HG03066 (cell line): ENCODE results near the gene PDE4D.
"Not testable (repeated sequence)": the region's sequence is repeated elsewhere in the genome, so short reads cannot be mapped to it uniquely, and the experiment has no call there.

Source experiments
- ATAC-seq: cut with Tn5 transposase; IDR thresholded peaks from one replicate; pipeline ENCODE4 v1.9.1; 2021; ENCODE audit warnings: low read depth; ENCODE audit not compliant: unreplicated experiment

Gene PDE4D

GRCh38 chr5:59770953-59771352 lies 122.6 kb downstream of the PDE4D start:
- no peak for ATAC-seq

DNA sequence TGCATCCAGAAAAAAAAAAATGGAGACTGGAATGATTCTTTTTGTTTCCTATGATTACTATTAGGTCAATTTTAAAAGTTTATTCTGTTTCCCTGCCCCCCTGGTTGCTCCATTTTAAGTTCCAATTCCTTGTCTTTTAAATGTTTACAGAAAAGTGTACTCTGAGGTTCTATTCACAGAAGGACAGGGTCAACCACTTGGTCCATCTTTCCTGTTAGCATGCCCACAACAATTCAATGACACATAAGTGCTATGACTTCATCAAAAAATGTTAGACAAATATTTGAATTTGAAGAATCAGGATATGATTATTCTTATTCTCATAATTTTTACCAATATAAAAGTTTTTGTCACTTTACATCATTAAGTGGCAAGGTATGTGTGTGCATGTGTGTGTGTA lies 123.7 kb downstream of the PDE4D start:
- ATAC-seq: no peak

GRCh38 chr5:59769041-59769360 lies 124.5 kb downstream of the PDE4D start:
- no peak for ATAC-seq

GRCh38 chr5:59768152-59769040 lies 125.1 kb downstream of the PDE4D start:
- peak; percentile 60 for ATAC-seq

DNA sequence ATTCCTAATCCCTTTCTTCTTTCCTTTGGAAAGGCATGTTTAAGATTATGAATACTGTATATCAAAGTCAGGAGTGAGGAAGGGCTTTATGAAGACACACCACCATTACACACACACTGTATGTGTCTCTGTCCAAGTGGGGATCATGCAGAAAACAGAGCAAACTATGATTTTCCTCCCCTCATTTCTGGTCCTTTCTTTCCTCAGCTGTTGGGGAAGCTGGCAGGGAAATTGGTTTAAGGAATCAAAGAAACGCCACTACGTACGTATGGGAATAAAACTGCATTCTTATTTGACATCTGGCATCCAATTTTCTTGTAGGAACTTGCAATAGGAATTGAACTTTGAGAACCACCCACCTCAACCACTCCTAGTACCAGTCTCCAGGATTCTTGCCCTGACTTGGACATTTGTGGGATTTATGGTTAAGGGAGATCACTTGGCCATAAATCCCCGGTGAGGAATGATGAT lies 125.8 kb downstream of the PDE4D start:
- no peak for ATAC-seq

- no peak for ATAC-seq
Observed at GRCh38 chr5:59767211-59767605, 126.3 kb downstream of the PDE4D start.

DNA sequence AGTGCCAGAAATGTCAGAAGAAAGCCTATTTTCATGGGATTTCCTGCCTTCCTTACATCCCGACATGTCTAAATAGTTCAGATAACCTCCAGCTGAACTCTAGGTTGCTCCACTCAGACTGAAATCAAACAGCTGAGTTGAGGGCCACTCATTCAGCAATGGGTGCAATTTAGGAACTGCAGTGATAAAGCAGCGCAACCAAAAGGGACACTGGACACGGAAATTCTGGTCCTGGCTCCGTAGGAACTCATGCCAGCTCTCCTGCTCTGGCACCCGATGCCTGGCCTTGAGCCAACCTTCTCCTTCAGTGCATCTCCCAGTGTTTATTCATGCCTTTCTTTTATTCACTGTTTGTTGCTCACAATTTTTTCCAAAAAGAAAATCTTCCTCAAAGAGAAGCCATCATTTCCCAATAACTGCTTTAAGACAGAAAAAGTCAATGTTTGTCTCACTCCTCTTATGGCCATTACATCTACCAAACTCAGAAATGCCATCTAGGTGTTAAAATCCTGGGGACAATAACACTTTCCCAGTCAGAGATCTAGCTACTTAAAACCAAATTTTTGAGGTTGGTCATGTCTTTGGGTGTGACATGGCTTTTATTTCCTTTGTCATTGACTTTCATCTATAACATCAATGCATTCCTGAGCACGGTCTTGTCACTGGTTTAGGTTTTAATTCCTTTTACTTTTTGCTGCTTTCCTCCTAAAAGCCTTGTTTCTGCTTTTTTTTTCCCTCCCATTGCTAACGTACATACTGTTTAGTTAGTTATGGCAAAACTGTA lies 126.9 kb downstream of the PDE4D start:
- ATAC-seq: no peak

DNA sequence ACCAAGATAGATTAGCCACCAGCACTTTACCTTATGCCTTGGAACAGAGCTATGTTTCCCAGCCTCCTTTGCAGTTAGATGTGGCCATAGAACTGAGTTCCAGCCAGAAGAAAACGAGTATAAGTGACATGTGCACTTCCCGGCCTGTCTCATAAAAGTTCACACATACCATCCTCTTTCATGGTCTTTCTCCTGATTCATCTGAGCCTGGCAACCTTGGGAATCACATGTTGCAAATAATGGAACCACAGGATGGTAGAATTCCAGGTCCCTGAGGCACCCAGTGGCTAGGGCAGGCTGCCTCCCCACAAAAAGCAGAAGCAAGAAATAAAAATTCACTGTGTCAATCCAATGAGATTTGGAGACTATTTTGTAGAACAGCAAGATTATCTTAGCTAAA lies 128.1 kb downstream of the PDE4D start:
- ATAC-seq: no peak

DNA sequence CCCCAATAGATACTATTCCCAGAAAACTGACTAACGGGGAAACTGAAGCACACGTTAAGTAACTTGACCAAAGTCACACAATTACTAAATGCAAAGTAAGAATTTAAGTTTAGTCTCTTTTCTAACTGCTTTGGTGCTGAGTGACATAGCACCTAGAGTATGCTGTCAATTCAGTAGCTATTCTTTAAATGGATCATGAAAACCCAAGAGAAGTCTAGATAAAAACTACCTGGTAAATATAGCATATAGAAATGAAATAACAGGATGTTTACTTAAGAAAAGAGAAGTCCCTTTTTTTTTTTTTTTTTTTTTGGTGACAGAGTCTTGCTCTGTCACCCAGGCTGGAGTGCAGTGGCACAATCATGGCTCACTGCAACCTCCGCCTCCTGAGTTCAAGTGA lies 129.2 kb downstream of the PDE4D start:
- ATAC-seq: no peak

- no peak for ATAC-seq
Observed at GRCh38 chr5:59763541-59763940, 130.0 kb downstream of the PDE4D start.

DNA sequence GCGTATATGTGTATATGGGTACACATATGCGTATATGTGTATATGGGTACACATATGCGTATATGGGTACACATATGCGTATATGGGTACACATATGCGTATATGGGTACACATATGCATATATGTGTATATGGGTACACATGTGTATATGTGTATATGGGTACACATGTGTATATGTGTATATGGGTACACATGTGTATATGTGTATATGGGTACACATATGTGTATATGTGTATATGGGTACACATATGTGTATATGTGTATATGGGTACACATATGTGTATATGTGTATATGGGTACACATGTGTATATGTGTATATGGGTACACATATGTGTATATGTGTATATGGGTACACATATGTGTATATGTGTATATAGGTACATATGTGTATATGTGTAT lies 131.3 kb downstream of the PDE4D start:
- ATAC-seq: not testable (repeated sequence)

- ATAC-seq: no peak
Observed at GRCh38 chr5:59760785-59761348, 132.7 kb downstream of the PDE4D start.

- ATAC-seq: no peak
Observed at GRCh38 chr5:59759600-59760351, 133.8 kb downstream of the PDE4D start.

- no peak for ATAC-seq
Observed at GRCh38 chr5:59758566-59758965, 135.0 kb downstream of the PDE4D start.

GRCh38 chr5:59757442-59757841 lies 136.1 kb downstream of the PDE4D start:
- ATAC-seq: no peak

DNA sequence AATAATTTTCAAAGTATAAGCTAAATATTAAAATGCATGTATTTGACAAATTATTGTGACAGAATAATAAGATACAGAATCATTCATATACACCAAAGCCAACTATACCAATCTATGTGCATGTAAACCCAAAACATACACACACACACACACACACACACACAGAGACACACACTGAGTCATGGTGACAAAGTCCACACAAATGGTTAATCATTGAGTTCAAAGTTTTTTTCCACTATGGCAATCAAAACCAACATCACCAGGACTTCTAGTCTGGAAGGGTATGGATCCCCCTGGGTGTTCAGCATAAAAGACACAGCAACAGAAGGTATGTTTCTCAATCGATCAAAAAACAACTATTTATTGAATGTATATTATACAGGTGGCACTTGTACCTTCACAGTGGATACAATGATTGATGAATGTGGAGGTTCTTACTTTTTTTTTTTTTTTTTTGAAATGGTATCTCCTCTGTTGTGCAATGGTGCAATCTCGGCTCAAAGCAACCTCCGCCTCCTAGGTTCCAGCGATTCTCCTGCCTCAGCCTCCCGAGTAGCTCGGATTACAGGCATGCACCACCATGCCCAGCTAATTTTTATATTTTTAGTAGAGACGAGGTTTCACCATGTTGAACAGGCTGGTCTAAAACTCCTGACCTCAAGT lies 137.0 kb downstream of the PDE4D start:
- no peak for ATAC-seq

- ATAC-seq: no peak
Observed at GRCh38 chr5:59755476-59755875, 138.1 kb downstream of the PDE4D start.

DNA sequence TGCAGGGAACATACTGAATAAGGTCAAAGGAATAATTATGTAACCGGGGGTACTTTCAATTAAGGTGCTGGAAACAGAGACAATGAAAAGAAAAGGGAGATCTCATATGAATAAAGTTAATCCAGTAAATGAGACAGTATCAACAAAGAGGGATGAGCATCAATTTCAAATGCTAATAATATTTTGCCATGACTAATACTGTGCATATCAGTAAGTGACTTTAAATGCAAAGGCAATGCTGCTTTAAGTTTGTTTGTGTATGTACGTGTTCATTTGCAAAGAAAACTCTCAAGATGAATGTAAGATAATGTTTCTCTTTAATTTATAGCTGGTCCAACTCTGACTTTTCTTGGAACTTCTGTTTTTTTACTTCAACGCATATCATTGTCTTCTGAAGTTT lies 139.9 kb downstream of the PDE4D start:
- ATAC-seq: no peak

DNA sequence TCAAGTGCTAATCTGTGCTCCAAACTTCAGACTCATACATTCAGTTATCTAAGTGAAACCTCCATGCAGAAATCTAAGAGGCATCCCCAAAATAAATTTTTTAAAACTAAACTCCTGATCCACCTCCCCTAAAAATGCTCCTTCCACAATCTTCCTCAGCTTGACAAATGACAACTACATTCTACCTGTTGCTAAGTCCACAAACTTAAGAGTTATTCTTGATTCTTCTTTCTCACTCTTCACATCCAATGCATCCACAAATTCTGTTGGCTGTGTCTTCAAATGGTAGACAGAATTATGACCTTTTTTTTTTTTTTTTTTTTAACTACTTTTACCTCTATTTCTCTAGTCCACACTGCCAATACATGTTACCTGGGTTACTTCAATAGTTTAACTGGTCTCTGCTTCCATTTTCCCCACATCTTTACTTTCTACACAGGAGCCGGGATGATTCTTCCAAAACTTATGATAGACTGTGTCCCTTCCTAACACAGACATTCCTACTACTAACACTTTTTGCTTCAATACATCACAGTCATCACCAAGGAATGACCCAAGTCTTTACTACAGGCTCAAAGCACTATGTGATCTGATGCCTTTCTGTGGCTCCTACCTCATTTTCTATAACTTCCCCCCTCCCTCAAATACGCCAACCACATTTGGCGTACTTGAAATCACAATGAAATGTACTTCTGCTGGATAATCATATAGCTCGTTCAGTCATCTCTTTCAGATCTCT lies 143.6 kb downstream of the PDE4D start:
- no peak for ATAC-seq
